ENCODE measurements around the gene IFFO2.

The IFFO2 gene

GRCh38 chr1:18970762-18971161 lies 14.3 kb upstream of the IFFO2 start:
- no peak for DNase-seq

- DNase-seq, result no peak
Measured at GRCh38 chr1:18970358-18970757, 13.9 kb upstream of the IFFO2 start.

GRCh38 chr1:18967066-18967690 lies 10.7 kb upstream of the IFFO2 start:
- DNase-seq, result no peak

- no peak for DNase-seq
Measured at GRCh38 chr1:18965206-18966173, 9.0 kb upstream of the IFFO2 start.

GRCh38 chr1:18963968-18964367 lies 7.5 kb upstream of the IFFO2 start:
- DNase-seq, result no peak

- no peak for DNase-seq
Measured at GRCh38 chr1:18962855-18963737, 6.6 kb upstream of the IFFO2 start.

GRCh38 chr1:18962121-18962721 lies 5.7 kb upstream of the IFFO2 start:
- no peak for DNase-seq

GRCh38 chr1:18960821-18961220 lies 4.3 kb upstream of the IFFO2 start:
- DNase-seq, result no peak

GRCh38 chr1:18960409-18960808 lies 3.9 kb upstream of the IFFO2 start:
- no peak for DNase-seq

- no peak for DNase-seq
Measured at GRCh38 chr1:18959591-18959990, 3.1 kb upstream of the IFFO2 start.

- no peak for DNase-seq
Measured at GRCh38 chr1:18957532-18958300, 1.2 kb upstream of the IFFO2 start.

GRCh38 chr1:18957136-18957521 lies 653 bp upstream of the IFFO2 start:
- DNase-seq, result no peak

GRCh38 chr1:18955441-18956192 lies 859 bp downstream of the IFFO2 start:
- no peak for DNase-seq

GRCh38 chr1:18955131-18955440 lies 1.4 kb downstream of the IFFO2 start:
- no peak for DNase-seq

- no peak for DNase-seq
Measured at GRCh38 chr1:18954270-18955071, 2.0 kb downstream of the IFFO2 start.

GRCh38 chr1:18953731-18954231 lies 2.7 kb downstream of the IFFO2 start:
- no peak for DNase-seq

GRCh38 chr1:18951818-18952391 lies 4.6 kb downstream of the IFFO2 start:
- no peak for DNase-seq

- no peak for DNase-seq
Measured at GRCh38 chr1:18951416-18951815, 5.1 kb downstream of the IFFO2 start.

- no peak for DNase-seq
Measured at GRCh38 chr1:18950401-18951026, 6.0 kb downstream of the IFFO2 start.

All from NCI-H446 (cell line).